Stimulated activated naive CD8-positive, alpha-beta T cell treated with anti-CD3 and anti-CD28 coated beads, Interleukin-15, Interleukin-2, amounts not matched to agents 100 U/mL and 50 U/mL, for 24 hours (primary cell): ENCODE measurements around the gene SLC38A6.
A peak's percentile ranks its signal among the peaks of the same experiment; 100 is the strongest.
"Not testable (repeated sequence)": the region's sequence is repeated elsewhere in the genome, so short reads cannot be mapped to it uniquely, and the experiment has no call there.

Source experiments
- ATAC-seq: fragments of 150-1000 bp; cut with Tn5 transposase; one replicate; pipeline ENCODE4 v1.10.0; 2021
- DNase-seq: peaks from one replicate; pipeline ENCODE4 v3.0.0; 2021

SLC38A6 gene

GRCh38 chr14:61051621-61052020 is 70.6 kb downstream of the SLC38A6 start:
- ATAC-seq: no peak

GRCh38 chr14:61063461-61063860 is 82.4 kb downstream of the SLC38A6 start:
- no peak for ATAC-seq
- DNase-seq: no peak

More at GRCh38 chr14:61051621-61052020, 70.6 kb downstream of the SLC38A6 start:
- DNase-seq: no peak

GRCh38 chr14:61064210-61064609 is 83.2 kb downstream of the SLC38A6 start:
- ATAC-seq (no peak), DNase-seq (no peak)

- ATAC-seq (no peak), DNase-seq (no peak)
These were observed 83.8 kb downstream of the SLC38A6 start for GRCh38 chr14:61064856-61065255.

GRCh38 chr14:61065656-61066055 is 84.6 kb downstream of the SLC38A6 start:
- ATAC-seq (no peak), DNase-seq (no peak)

GRCh38 chr14:61072442-61072841 is 91.4 kb downstream of the SLC38A6 start:
- not testable (repeated sequence) for DNase-seq, ATAC-seq

GRCh38 chr14:61074852-61075251 is 93.8 kb downstream of the SLC38A6 start:
- DNase-seq: no peak
- ATAC-seq: no peak

- DNase-seq: no peak
- ATAC-seq: no peak
These were observed 95.5 kb downstream of the SLC38A6 start for GRCh38 chr14:61076556-61076955.

GRCh38 chr14:61077437-61077836 is 96.4 kb downstream of the SLC38A6 start:
- ATAC-seq: no peak
- no peak for DNase-seq

- DNase-seq (no peak), ATAC-seq (no peak)
These were observed 97.1 kb downstream of the SLC38A6 start for GRCh38 chr14:61077951-61078720.

- DNase-seq: no peak
- no peak for ATAC-seq
These were observed 99.6 kb downstream of the SLC38A6 start for GRCh38 chr14:61080591-61081010.

GRCh38 chr14:61088081-61088480 is 107.0 kb downstream of the SLC38A6 start:
- no peak for ATAC-seq

GRCh38 chr14:61089126-61089750 is 108.2 kb downstream of the SLC38A6 start:
- no peak for ATAC-seq
- no peak for DNase-seq

More at GRCh38 chr14:61088081-61088480, 107.0 kb downstream of the SLC38A6 start:
- DNase-seq: no peak

GRCh38 chr14:61090432-61091216 is 109.6 kb downstream of the SLC38A6 start:
- ATAC-seq (peak; percentile 85), DNase-seq (peak; percentile 9)

GRCh38 chr14:61091657-61092273 is 110.7 kb downstream of the SLC38A6 start:
- DNase-seq (no peak), ATAC-seq (no peak)

GRCh38 chr14:61098096-61098495 is 117.1 kb downstream of the SLC38A6 start:
- DNase-seq, ATAC-seq: not testable (repeated sequence)

GRCh38 chr14:61098721-61099120 is 117.7 kb downstream of the SLC38A6 start:
- ATAC-seq: no peak

GRCh38 chr14:61099216-61099835 is 118.3 kb downstream of the SLC38A6 start:
- ATAC-seq (no peak), DNase-seq (no peak)

More at GRCh38 chr14:61098721-61099120, 117.7 kb downstream of the SLC38A6 start:
- DNase-seq: no peak

GRCh38 chr14:61101803-61102548 is 120.9 kb downstream of the SLC38A6 start:
- no peak for DNase-seq

More at GRCh38 chr14:61101803-61102548, 120.9 kb downstream of the SLC38A6 start:
- peak; percentile 50 for ATAC-seq
